Duodenal mucosa (tissue), 2 donors: ENCODE data around the gene PTPN9.

Experiments used
- H3K27ac ChIP-seq: one replicate; pipeline ENCODE4 v1.7.0; 2013; ENCODE audit warnings: low read depth, low read length
- H3K27me3 ChIP-seq, 2 donors: one replicate each; pipeline ENCODE4 v1.7.0; 2013; ENCODE audit warnings: low read length in 2 of 2, control low read depth in 1 of 2; ENCODE audit not compliant: insufficient read depth in 2 of 2, control insufficient read depth in 1 of 2
- H3K36me3 ChIP-seq, 2 donors: one replicate each; pipeline ENCODE4 v1.7.0; 2013; ENCODE audit warnings: low read length in 2 of 2, control low read depth in 1 of 2; ENCODE audit not compliant: insufficient read depth in 2 of 2, control insufficient read depth in 1 of 2
- H3K4me1 ChIP-seq, 2 donors: one replicate each; pipeline ENCODE4 v1.7.0; 2013; ENCODE audit warnings: low read length in 2 of 2, control low read depth in 1 of 2; ENCODE audit not compliant: insufficient read depth in 2 of 2, control insufficient read depth in 1 of 2
- H3K4me3 ChIP-seq, 2 donors: one replicate each; pipeline ENCODE4 v1.7.0; 2013; ENCODE audit warnings: low read length in 2 of 2, low read depth in 1 of 2
- H3K9ac ChIP-seq, 2 donors: one replicate each; pipeline ENCODE4 v1.7.0; 2013; ENCODE audit warnings: low read length in 2 of 2, low read depth in 1 of 2
- H3K9me3 ChIP-seq, 2 donors: one replicate each; pipeline ENCODE4 v1.7.0; 2013; ENCODE audit warnings: low read length in 2 of 2, control low read depth in 1 of 2; ENCODE audit not compliant: control insufficient read depth in 1 of 2

The PTPN9 gene

GRCh38 chr15:75578948-75579920, at the start of gene PTPN9:
Gene PTPN9 (minus strand): TSS chr15:75579315. CDS start chr15:75578776, 539 bp downstream.
- H3K36me3 ChIP-seq: no peaks in the 10 kb centered on the region
- peak within 1 kb of the TSS; percentile 79 for H3K27ac ChIP-seq
- H3K9ac ChIP-seq: peak within 1 kb of the TSS; percentile 82 to 93
- peaks cover 3 to 10% of the 10 kb centered on the region in 2 donors for H3K4me1 ChIP-seq
- no peaks in the 10 kb centered on the region for H3K27me3 ChIP-seq
- peak within 1 kb of the TSS; percentile 90 to 96 for H3K4me3 ChIP-seq
- no peaks in the 10 kb centered on the region for H3K9me3 ChIP-seq

DNA sequence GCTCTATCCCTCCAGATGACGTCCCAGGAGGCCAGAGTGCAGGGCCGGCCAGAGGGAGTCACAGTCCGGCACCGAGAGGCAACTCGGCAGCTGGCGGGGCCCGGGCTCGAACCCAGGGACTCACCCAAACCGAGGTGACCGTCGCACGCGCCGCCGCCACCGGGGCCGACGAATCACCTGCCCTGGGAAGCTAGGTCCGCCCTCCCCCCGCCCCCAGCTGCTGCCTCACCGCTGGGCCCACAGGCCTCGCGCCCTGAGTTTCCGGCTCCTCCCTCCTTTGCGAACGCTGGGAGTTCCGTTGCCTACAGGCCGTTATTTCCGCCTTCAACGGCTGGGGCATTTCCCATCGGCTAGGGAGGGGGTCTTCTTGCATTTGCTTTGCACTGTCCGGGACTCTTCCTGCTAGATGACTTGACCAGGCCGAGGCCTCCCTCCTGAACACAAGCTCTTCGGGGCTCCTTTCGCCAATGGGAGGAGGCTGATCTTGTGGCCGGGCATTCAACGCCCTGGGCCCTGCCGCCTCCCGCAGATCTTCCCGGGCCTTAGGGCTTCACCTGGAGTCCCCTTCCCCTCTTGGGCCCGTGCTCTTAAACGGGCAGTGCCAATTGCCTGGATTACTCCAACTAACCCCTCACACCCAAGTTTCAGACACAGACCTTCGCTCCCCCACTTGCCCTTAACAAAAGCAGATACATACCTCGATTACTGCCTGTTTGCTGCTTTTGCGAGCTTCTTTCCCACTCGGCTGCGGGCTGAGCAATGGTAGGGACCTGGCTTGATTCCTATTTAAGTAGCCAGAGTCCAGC, 46.6 kb upstream of the PTPN9 start, which contains the start of gene SNUPN:
TSS of gene SNUPN (minus strand) at position 184 of the 806 bp plus-strand sequence. CDS start 4,674 bp downstream, outside the sequence.
- Histone ChIP-seq H3K27ac (peak within 1 kb of the TSS; percentile 86), H3K4me1 (peaks cover 13 to 15% of the 10 kb centered on the region in 2 donors), H3K9me3 (no peaks in the 10 kb centered on the region), H3K36me3 (no peaks in the 10 kb centered on the region), H3K27me3 (no peaks in the 10 kb centered on the region), H3K9ac (peak within 1 kb of the TSS; percentile 76 to 93), H3K4me3 (peak within 1 kb of the TSS; percentile 85 to 94)

DNA sequence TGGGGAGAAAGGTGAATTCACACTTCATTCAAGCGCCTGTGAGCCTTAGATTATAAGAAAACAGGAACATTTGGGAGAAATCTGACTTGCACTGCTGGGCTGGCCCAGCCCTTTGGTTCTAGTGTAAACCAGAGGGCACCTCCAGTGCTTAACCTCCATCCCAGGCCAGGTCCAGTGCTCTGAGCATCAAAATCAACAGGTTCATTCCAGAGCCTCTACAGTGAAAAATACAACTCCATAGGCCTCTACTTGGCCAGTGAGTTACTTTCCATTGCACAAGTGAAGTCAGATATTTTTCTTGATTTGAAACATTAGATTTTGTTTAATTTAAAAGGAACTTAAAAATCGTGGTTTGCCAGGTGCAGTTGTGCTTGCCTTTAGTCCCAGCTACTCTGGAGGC, 43.4 kb upstream of the PTPN9 start:
- Histone ChIP-seq H3K9me3 (no peaks in the 10 kb centered on the region), H3K9ac (no peak overlapping the region), H3K4me3 (no peak overlapping the region), H3K27me3 (no peaks in the 10 kb centered on the region), H3K4me1 (peaks cover 13 to 22% of the 10 kb centered on the region in 2 donors), H3K36me3 (peaks cover 5 to 25% of the 10 kb centered on the region in 2 donors), H3K27ac (no peak overlapping the region)

DNA sequence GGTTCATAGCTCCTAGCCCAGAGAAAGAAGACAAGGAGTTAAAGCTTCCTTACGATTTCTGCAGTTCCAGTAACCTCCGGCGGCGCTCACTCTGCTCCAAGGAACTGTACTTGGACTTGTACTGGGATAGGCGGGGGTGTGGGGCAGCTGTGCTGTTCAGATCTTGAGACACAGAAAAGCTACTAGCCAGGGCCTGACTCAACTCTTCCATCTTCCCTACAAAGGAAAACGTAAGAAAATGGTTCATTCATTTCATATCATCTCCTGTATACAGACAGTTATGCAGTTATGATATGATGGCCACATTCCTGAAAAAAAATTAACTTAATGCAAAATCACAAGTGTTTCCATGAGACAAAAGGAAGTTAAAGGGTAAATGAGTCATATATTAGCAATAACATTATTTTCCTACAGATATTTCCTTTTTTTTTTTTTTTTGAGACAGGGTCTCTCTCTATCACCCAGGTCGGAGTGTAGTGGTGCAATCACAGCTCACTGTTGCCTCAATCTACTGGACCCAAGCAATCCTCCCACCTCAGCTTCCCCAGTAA, 41.8 kb upstream of the PTPN9 start:
- H3K27me3 ChIP-seq: no peaks in the 10 kb centered on the region
- peaks cover 16 to 39% of the 10 kb centered on the region in 2 donors for H3K36me3 ChIP-seq
- peaks cover 5 to 14% of the 10 kb centered on the region in 2 donors for H3K4me1 ChIP-seq
- peak overlapping the region in 1 of 2 donors; percentile 16 for H3K4me3 ChIP-seq
- peak overlapping the region in 1 of 2 donors; percentile 15 for H3K9ac ChIP-seq
- H3K27ac ChIP-seq: no peak overlapping the region
- no peaks in the 10 kb centered on the region for H3K9me3 ChIP-seq

DNA sequence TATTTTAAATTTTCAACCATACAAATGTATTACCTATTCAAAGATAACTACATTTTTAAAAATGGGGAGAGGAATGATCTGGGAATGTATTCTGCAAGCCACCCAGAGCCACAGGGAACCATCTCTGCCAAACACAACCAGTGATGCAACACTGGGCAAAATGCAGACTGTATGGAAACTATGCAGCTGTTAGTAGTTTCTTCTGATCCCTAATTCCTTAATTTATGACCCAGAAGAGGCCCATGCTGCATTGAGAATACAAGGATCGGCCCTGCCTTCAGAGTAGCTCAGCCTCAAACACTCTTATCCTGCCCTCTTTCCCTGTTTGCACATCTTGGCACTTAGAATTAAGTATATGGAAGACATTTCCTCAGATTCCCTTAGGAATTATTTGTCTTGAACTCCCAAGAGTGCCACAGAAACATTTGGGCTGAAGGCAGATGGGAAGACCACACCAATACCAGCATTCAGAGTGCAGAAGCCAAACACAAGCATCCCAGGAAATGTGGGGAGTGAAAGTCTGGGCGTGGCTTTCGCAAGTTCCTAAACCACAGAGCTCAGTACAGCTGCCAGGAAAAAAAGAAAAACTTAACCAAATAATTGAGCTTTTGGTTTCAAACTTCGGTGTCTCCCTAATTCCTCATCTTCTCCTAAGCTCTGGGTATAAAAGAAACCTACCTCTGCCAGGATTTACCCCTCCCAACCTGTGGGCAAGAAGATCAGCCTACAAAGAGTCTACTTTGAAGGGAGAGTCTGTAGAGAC, 41.1 kb upstream of the PTPN9 start:
- peak overlapping the region in 1 of 2 donors; percentile 15 for H3K9ac ChIP-seq
- peak overlapping the region in 1 of 2 donors; percentile 16 for H3K4me3 ChIP-seq
- H3K27me3 ChIP-seq: no peaks in the 10 kb centered on the region
- peaks cover 5 to 14% of the 10 kb centered on the region in 2 donors for H3K4me1 ChIP-seq
- H3K9me3 ChIP-seq: no peaks in the 10 kb centered on the region
- H3K36me3 ChIP-seq: peaks cover 16 to 44% of the 10 kb centered on the region in 2 donors
- no peak overlapping the region for H3K27ac ChIP-seq

GRCh38 chr15:75616766-75617165, 37.7 kb upstream of the PTPN9 start:
- H3K36me3 ChIP-seq: peaks cover 19 to 67% of the 10 kb centered on the region in 2 donors
- H3K4me3 ChIP-seq: no peak overlapping the region
- peaks cover 5 to 14% of the 10 kb centered on the region in 2 donors for H3K4me1 ChIP-seq
- H3K27ac ChIP-seq: no peak overlapping the region
- no peaks in the 10 kb centered on the region for H3K9me3 ChIP-seq
- H3K27me3 ChIP-seq: no peaks in the 10 kb centered on the region
- no peak overlapping the region for H3K9ac ChIP-seq

DNA sequence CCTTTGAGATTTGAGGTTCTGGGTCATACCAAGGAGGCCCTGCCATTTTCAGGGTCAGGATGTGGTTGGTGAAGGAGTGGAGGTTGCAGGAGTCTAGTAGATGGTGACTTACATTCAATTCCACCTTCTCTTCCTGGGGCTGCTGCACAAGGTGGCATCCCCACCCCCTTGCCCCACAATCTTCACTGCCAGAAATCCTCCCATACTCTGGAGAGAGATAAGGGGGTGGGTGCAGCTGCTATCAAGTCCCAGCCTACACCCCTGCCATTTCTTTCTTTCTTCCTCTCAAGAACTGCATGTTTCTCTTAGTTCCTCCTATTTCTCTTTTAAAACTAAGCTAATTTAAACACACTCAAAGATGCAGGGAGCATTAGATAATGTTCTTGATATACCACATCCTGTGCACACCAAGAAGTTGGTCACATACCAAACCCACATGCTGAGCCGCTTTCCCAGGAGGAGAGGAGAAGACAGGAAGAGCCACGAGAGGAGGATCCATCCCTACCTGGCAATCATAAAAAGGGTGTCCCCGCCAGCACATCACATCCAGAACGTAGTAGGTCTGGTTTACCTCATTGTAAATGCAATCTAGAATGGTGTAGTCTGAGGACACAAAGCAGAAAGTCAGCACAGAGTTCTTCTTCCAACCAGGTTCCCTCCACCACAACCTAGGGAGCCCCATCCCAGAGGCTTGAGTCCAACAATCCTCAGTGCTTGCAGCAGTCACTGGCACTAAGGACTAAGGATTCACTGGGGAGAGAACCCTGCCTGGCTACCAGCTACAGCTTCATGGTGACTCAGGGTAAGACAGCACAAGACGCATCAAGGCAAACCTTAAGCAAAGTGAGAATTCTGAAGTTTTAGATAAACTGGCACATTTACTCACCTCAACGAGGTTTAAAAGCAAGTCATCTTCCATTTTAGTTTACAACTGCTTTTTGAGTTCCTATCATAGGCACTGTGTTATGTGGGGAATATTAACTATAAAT, 27.9 kb upstream of the PTPN9 start:
- Histone ChIP-seq H3K9me3 (no peaks in the 10 kb centered on the region), H3K36me3 (peaks cover 24 to 56% of the 10 kb centered on the region in 2 donors), H3K4me1 (peaks cover 0 to 3% of the 10 kb centered on the region in 2 donors), H3K9ac (no peak overlapping the region), H3K27ac (no peak overlapping the region), H3K4me3 (no peak overlapping the region), H3K27me3 (no peaks in the 10 kb centered on the region)

DNA sequence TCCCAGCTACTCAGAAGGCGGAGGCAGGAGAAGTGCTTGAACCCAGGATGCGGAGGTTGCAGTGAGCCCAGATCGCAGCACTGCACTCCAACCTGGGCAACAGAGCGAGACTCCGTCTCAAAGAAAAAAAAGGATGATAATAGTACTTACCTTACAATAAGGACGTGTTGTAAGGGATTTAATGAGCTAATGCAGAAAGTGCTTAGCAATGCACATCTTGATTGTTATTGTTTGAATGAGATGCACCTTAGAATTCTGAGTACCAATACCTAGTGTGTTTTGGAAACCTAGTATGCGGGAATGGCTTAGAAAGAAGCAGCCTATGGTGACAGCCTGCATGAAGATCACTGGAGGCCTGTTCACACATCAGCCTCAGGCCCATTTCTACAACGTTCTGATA, 26.9 kb upstream of the PTPN9 start:
- H3K36me3 ChIP-seq: peaks cover 24 to 57% of the 10 kb centered on the region in 2 donors
- no peak overlapping the region for H3K27ac ChIP-seq
- no peaks in the 10 kb centered on the region for H3K9me3 ChIP-seq
- H3K9ac ChIP-seq: no peak overlapping the region
- H3K4me1 ChIP-seq: peaks cover 0 to 3% of the 10 kb centered on the region in 2 donors
- no peaks in the 10 kb centered on the region for H3K27me3 ChIP-seq
- no peak overlapping the region for H3K4me3 ChIP-seq
